GM23338 (cell line): ENCODE measurements around the gene IER2. TPM values are rescaled to one million over a fixed set of nuclear protein-coding genes. Genes with fewer than 3 reads are reported as not detected.
A peak's percentile ranks its signal among the peaks of the same experiment; 100 is the strongest.
"Not testable (repeated sequence)": the region's sequence is repeated elsewhere in the genome, so short reads cannot be mapped to it uniquely, and the experiment has no call there.

Experiments
- ATAC-seq: fragments of 200-7000 bp; cut with Tn5 transposase; 3 replicates; pipeline ENCODE4 v1.9.1; 2020
- DNase-seq: peaks from one replicate; pipeline ENCODE4 v3.0.0-alpha.2; 2015; ENCODE audit warnings: low spot score
- H2AFZ ChIP-seq: fragments of 200-600 bp; sonication (generic); 2 replicates; pipeline ENCODE4 v1.8.0; 2016; ENCODE audit warnings: antibody characterized with exemption, mild to moderate bottlenecking, moderate library complexity
- H3F3A ChIP-seq: fragments of 200-600 bp; sonication (generic); replicated peaks from 2 replicates; pipeline ENCODE4 v1.8.0; 2017; ENCODE audit warnings: antibody characterized with exemption, mixed run types, low read depth
- H3K27ac ChIP-seq: fragments of 200-600 bp; sonication (generic); 2 replicates; pipeline ENCODE4 v1.6.1; 2016; ENCODE audit warnings: low read depth
- H3K27me3 ChIP-seq: fragments of 200-600 bp; sonication (generic); 2 replicates; pipeline ENCODE4 v1.8.0; 2016; ENCODE audit warnings: mild to moderate bottlenecking, mixed run types, moderate library complexity; ENCODE audit not compliant: insufficient read depth
- H3K36me3 ChIP-seq: fragments of 200-600 bp; sonication (generic); 2 replicates; pipeline ENCODE4 v1.8.0; 2016; ENCODE audit warnings: mild to moderate bottlenecking; ENCODE audit not compliant: insufficient read depth
- H3K4me1 ChIP-seq: fragments of 200-600 bp; sonication (generic); 2 replicates; pipeline ENCODE4 v1.8.0; 2016; ENCODE audit warnings: mild to moderate bottlenecking, moderate library complexity; ENCODE audit not compliant: insufficient read depth
- H3K4me2 ChIP-seq: fragments of 200-600 bp; sonication (generic); 2 replicates; pipeline ENCODE4 v1.7.1; 2017; ENCODE audit warnings: mixed run types
- H3K4me3 ChIP-seq: fragments of 200-600 bp; sonication (generic); 2 replicates; pipeline ENCODE4 v1.6.1; 2016; ENCODE audit warnings: mixed run types
- H3K79me2 ChIP-seq: fragments of 200-600 bp; sonication (generic); replicated peaks from 2 replicates; pipeline ENCODE4 v1.8.0; 2017; ENCODE audit warnings: mild to moderate bottlenecking; ENCODE audit not compliant: insufficient read depth
- H3K9me2 ChIP-seq: fragments of 200-600 bp; sonication (generic); 2 replicates; pipeline ENCODE4 v1.8.0; 2017; ENCODE audit not compliant: insufficient read depth
- H4K20me1 ChIP-seq: fragments of 200-600 bp; sonication (generic); replicated peaks from 2 replicates; pipeline ENCODE4 v1.8.0; 2017; ENCODE audit warnings: mild to moderate bottlenecking; ENCODE audit not compliant: insufficient read depth
- H3K27ac Mint-ChIP-seq: 2 replicates; pipeline ENCODE4 v1.8.0; 2020; ENCODE audit warnings: inconsistent platforms, mild to moderate bottlenecking, moderate library complexity, mixed read lengths
- H3K27me3 Mint-ChIP-seq: 3 replicates; pipeline ENCODE4 v1.8.0; 2022; ENCODE audit warnings: low read depth, mild to moderate bottlenecking, moderate library complexity, mixed read lengths, inconsistent platforms; ENCODE audit not compliant: insufficient read depth, poor library complexity
- H3K36me3 Mint-ChIP-seq: 3 replicates; pipeline ENCODE4 v1.8.0; 2021; ENCODE audit warnings: low read depth, mild to moderate bottlenecking, inconsistent platforms, moderate library complexity, mixed read lengths
- H3K4me1 Mint-ChIP-seq: 3 replicates; pipeline ENCODE4 v1.8.0; 2020; ENCODE audit warnings: mild to moderate bottlenecking, inconsistent platforms, mixed read lengths
- H3K4me3 Mint-ChIP-seq: 3 replicates; pipeline ENCODE4 v1.8.0; 2021; ENCODE audit warnings: moderate library complexity, mild to moderate bottlenecking, inconsistent platforms, mixed read lengths
- H3K9me3 Mint-ChIP-seq: 3 replicates; pipeline ENCODE4 v1.8.0; 2020; ENCODE audit warnings: moderate library complexity, mild to moderate bottlenecking, inconsistent platforms, mixed read lengths
- CTCF ChIP-seq, 2 experiments: fragments of 200-600 bp in 1 of 2; sonication (generic) in 1 of 2; conservative IDR thresholded peaks; 2 replicates each; pipeline versions ENCODE4 v1.5.1 to v1.6.1; 2016 to 2017; ENCODE audit warnings: antibody characterized with exemption in 2 of 2, low read depth in 2 of 2, mild to moderate bottlenecking in 2 of 2, moderate library complexity in 1 of 2
- ETS1 ChIP-seq: IDR thresholded peaks from 2 replicates; pipeline ENCODE4 v1.6.1; 2016; ENCODE audit warnings: antibody characterized with exemption
- STAT1 ChIP-seq: IDR thresholded peaks from one replicate; pipeline ENCODE4 v1.6.1; 2016; ENCODE audit warnings: antibody characterized with exemption; ENCODE audit not compliant: unreplicated experiment
- ZNF114 ChIP-seq: fragments of 250-450 bp; sonication (Bioruptor Pico); IDR thresholded peaks from 2 replicates; pipeline ENCODE4 v1.5.0; 2020; ENCODE audit warnings: mild to moderate bottlenecking, moderate library complexity
- polyA plus RNA-seq: library from polyadenylated mRNA; unstranded; fragments of >200 nt; fragmentation: Nextera tagmentation; extraction: Ambion mirVana; gene quantifications from 2 replicates; pipeline ENCODE4 v1.2.1, GENCODE V29; 2016
- total RNA-seq: library from RNA; depleted of rRNA; stranded (reverse); fragments of >200 nt; shearing (Covaris generic); gene quantifications from 2 replicates; pipeline ENCODE4 v1.2.3, GENCODE V29; 2014

Gene IER2
- total and polyA plus RNA-seq, 2 experiments from 2014 or later: 124 to 191 TPM

DNA sequence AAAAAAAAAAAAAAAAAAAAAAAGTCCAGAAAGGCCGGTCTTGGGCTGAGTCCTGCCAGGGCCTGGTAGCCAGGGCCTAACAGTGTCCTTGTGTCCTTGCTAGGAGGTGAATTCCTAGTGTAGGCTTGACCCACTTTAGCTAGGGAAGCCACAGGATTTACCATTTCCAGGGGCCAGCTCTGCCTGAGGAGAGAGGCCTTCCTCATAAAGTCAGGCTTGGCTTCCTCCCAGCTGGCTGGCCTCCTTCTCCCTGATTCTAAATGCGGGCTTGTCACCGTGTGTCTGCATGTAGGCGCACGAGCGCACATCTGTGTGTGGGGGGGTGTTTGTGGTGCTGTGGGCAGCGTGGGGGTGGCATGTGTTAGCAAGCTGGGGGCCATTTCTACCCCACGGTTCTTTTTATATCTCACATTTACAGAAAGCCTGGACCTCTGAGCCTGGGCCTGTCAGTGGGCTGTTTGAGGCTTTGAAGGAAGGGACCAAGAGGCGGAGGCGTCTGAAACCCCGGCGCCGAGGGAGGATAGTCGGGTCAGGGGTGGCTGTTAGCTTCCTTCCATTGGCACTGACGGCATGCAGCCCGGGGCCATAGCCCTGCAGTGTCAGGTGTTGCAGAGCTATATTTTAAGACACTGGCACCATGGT, 31.7 kb downstream of the IER2 start:
- H3K27me3 ChIP-seq: no peaks in the 10 kb centered on the region
- ATAC-seq (no peak; the same call in 2 of the 3 replicates), DNase-seq (no peak)
- H3K36me3 ChIP-seq: no peaks in the 10 kb centered on the region
- H3K27me3 Mint-ChIP-seq: peaks cover 8% of the 10 kb centered on the region
- peaks cover 2% of the 10 kb centered on the region; the same call in 1 of the 3 replicates for H3K9me3 Mint-ChIP-seq
- no peaks in the 10 kb centered on the region for H3K79me2 ChIP-seq
- no peaks in the 10 kb centered on the region for H3K4me1 ChIP-seq
- no peak overlapping the region for H3K4me2 ChIP-seq
- no peaks in the 10 kb centered on the region for H4K20me1 ChIP-seq
- H3K4me1 Mint-ChIP-seq: peaks cover 9% of the 10 kb centered on the region; the same call in 1 of the 3 replicates
- no peak overlapping the region for H3K27ac ChIP-seq
- H2AFZ ChIP-seq: no peak overlapping the region
- no peak overlapping the region for H3K4me3 Mint-ChIP-seq
- no peak for TF ChIP-seq ETS1
- TF ChIP-seq STAT1: no peak
- no peak for TF ChIP-seq ZNF114 (CRISPR knock-in tag)
- no peak for TF ChIP-seq CTCF (conservative IDR thresholded peaks at IDR 0.05; ENCODE audit: low read depth in 2 of 2)
- no peak overlapping the region for H3K4me3 ChIP-seq
- peaks cover 5% of the 10 kb centered on the region; the same call in 1 of the 3 replicates for H3K36me3 Mint-ChIP-seq
- H3F3A ChIP-seq: no peaks in the 10 kb centered on the region; the same call in 1 of the 2 replicates
- no peaks in the 10 kb centered on the region for H3K9me2 ChIP-seq
- H3K27ac Mint-ChIP-seq: peak overlapping the region; percentile 75; the same call in 1 of the 2 replicates

- not testable (repeated sequence) for H2AFZ ChIP-seq, H3K4me2 ChIP-seq, ATAC-seq, H4K20me1 ChIP-seq, H3K4me1 ChIP-seq, H3K27me3 ChIP-seq, H3K4me3 ChIP-seq, H3K27ac Mint-ChIP-seq, H3K27ac ChIP-seq, H3K9me2 ChIP-seq, H3K79me2 ChIP-seq, H3K36me3 ChIP-seq, H3K9me3 Mint-ChIP-seq, H3K36me3 Mint-ChIP-seq, H3K4me3 Mint-ChIP-seq, DNase-seq, H3F3A ChIP-seq
- H3K4me1 Mint-ChIP-seq: peaks cover 12% of the 10 kb centered on the region; the same call in 2 of the 3 replicates
- peaks cover 12% of the 10 kb centered on the region for H3K27me3 Mint-ChIP-seq
Measured at GRCh38 chr19:13184926-13185325, 34.7 kb downstream of the IER2 start.

DNA sequence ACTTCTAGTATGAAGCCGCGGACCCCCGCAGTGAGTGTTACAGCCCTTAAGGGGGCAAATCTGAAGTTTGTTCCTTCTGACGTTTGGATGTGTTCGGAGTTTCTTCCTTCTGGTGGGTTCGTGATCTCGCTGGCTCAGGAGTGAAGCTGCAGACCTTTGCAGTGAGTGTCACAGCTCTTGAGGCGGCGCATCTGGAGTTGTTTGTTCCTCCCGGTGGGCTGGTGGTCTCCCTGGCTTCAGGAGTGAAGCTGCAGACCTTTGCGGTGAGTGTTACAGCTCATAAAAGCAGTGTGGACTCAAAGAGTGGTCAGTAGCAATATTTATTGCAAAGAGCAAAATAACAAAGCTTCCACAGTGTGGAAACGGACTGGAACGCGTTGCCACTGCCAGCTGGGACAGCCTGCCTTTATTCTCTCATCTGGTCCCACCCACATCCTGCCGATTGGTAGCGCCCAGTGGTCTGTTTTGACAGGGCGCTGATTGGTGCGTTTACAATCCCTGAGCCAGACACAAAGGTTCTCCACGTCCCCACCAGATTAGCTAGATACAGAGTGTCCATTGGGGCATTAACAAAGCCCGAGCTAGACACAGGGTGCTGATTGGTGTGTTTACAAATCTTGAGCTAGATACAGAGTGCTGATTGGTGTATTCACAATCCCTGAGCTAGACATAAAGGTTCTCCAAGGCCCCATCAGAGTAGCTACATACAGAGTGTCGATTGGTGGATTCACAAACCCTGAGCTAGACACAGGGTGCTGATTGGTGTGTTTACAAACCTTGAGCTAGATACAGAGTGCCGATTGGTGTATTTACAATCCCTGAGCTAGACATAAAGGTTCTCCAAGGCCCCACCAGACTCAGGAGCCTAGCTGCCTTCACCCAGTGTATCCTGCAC, 35.8 kb downstream of the IER2 start:
- not testable (repeated sequence) for H3K36me3 Mint-ChIP-seq, H3K9me2 ChIP-seq, DNase-seq, H3K27me3 Mint-ChIP-seq, H3K36me3 ChIP-seq, H3K27me3 ChIP-seq, H3K4me3 ChIP-seq, H3F3A ChIP-seq, H3K79me2 ChIP-seq, H3K4me1 Mint-ChIP-seq, H4K20me1 ChIP-seq, H3K27ac Mint-ChIP-seq, H2AFZ ChIP-seq, H3K27ac ChIP-seq, H3K9me3 Mint-ChIP-seq, H3K4me3 Mint-ChIP-seq, ATAC-seq, H3K4me1 ChIP-seq, H3K4me2 ChIP-seq

- H3K36me3 Mint-ChIP-seq, H3K4me2 ChIP-seq, H3F3A ChIP-seq, ATAC-seq, H3K27me3 ChIP-seq, H2AFZ ChIP-seq, H3K4me3 Mint-ChIP-seq, H3K27ac Mint-ChIP-seq, H3K27ac ChIP-seq, H3K4me3 ChIP-seq, DNase-seq, H3K4me1 Mint-ChIP-seq, H4K20me1 ChIP-seq, H3K4me1 ChIP-seq, H3K79me2 ChIP-seq, H3K9me2 ChIP-seq, H3K36me3 ChIP-seq, H3K27me3 Mint-ChIP-seq, H3K9me3 Mint-ChIP-seq: not testable (repeated sequence)
Measured at GRCh38 chr19:13186688-13187087, 36.5 kb downstream of the IER2 start.
